ENCODE results near the gene OR2A12. TPM values are rescaled to one million over a fixed set of nuclear protein-coding genes. Genes with fewer than 3 reads are reported as not detected.

OR2A12 gene, protein sequence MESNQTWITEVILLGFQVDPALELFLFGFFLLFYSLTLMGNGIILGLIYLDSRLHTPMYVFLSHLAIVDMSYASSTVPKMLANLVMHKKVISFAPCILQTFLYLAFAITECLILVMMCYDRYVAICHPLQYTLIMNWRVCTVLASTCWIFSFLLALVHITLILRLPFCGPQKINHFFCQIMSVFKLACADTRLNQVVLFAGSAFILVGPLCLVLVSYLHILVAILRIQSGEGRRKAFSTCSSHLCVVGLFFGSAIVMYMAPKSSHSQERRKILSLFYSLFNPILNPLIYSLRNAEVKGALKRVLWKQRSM
- not detected for total RNA-seq

DNA sequence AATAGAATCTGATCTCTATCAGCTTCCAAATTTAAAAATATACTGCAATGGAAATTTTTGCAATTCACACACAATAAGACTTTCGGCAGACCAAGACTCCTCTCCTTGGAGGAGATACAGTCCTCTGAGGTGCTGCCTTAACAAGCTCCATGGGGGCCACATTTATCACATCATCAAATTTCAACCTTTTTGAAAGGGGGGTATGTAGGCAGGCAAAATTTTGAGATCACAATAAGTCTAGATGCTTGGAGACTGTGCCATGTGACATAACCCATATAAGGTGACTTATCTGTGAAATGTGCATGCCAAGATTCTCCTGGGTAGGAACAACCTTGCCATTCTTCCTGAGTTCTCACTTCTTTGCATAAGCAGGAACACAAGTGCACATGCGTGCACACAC lies at the start of gene OR2A12:
TSS of gene OR2A12 (plus strand) at position 301 of the 400 bp plus-strand sequence. CDS start 8,830 bp downstream, outside the sequence.
- DNase-seq (ENCODE audit: low spot score in 2 of 2), result no peak
- TF ChIP-seq, protein P1, sequence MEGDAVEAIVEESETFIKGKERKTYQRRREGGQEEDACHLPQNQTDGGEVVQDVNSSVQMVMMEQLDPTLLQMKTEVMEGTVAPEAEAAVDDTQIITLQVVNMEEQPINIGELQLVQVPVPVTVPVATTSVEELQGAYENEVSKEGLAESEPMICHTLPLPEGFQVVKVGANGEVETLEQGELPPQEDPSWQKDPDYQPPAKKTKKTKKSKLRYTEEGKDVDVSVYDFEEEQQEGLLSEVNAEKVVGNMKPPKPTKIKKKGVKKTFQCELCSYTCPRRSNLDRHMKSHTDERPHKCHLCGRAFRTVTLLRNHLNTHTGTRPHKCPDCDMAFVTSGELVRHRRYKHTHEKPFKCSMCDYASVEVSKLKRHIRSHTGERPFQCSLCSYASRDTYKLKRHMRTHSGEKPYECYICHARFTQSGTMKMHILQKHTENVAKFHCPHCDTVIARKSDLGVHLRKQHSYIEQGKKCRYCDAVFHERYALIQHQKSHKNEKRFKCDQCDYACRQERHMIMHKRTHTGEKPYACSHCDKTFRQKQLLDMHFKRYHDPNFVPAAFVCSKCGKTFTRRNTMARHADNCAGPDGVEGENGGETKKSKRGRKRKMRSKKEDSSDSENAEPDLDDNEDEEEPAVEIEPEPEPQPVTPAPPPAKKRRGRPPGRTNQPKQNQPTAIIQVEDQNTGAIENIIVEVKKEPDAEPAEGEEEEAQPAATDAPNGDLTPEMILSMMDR (IDR thresholded peaks at IDR 0.05), result no peak
- Histone ChIP-seq H3K4me3 (no peak within 1 kb of the TSS), H3K4me1 (peaks cover 0 to 4% of the 10 kb centered on the region in 2 donors), H3K27ac (no peak within 1 kb of the TSS), H3K9me3 (peaks cover 0 to 4% of the 10 kb centered on the region in 2 donors), H3K36me3 (no peaks in the 10 kb centered on the region), H3K27me3 (no peaks in the 10 kb centered on the region)
- intact Hi-C loops (cut with DNase I), result no loop called here

DNA sequence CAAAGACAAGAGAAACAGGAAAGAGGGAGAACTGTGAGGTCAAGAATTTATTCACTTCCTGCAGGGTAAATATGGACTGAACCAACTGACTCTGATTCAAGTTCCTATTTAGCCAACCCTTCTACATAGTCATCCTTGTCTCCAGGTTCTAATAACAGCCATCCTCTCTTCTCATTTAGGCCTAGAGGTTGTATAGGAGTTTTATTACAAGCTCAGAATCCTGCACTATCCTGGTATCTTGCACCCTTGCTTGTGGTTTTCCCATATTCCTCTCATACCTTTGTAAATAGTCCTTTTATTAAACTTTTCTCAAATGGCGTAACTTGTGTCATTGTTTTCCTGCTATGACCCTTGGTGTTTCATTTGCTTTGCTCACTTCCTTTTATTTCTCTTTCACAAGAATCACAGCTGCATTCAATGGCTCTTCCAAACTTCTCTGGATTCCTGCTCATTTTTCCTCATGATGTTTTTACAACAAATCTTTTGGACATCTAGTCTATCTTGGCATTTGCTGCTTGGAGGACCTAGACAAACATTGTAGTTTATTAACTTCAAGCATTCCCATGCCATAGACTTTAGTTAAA lies 49.7 kb upstream of the OR2A12 start:
- no peak overlapping the region for H3K27ac ChIP-seq
- H3K4me3 ChIP-seq, result no peak overlapping the region
- H3K9me3 ChIP-seq, result no peaks in the 10 kb centered on the region
- no peaks in the 10 kb centered on the region for H3K4me1 ChIP-seq
- intact Hi-C loops (cut with DNase I), result no loop called here
- no peak for DNase-seq (ENCODE audit: low spot score in 2 of 2)
- no peaks in the 10 kb centered on the region for H3K27me3 ChIP-seq
- TF ChIP-seq, protein P1 (IDR thresholded peaks at IDR 0.05), result no peak
- no peaks in the 10 kb centered on the region for H3K36me3 ChIP-seq

DNA sequence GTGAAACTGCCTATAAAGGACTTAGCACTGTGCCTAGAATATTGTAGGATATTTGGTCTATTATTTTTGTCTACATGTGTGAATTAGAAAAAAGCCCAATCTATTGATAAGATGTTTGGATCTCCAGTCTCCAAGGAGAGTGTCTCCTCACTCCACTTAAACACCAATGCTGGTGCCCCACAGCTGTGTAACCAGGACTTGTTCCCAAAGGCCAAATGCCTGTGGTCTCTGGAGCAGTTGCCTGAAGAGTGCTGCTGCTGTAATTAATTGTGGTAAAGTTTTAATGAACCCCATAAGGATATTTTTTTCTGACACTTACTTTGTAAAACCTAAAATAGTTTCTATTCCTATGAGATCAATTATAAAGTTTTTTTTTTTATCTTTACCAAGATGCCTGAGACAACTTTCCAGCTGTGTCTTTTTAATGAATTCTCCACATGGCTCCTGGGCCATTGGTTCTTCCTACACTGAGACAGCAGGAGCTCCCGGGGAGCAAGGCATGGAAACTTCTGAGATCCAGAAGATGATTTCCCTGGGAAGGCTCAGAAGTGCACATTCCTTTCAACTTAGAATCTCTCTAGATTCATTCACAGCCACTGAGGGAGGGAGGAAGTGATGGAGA lies 48.6 kb upstream of the OR2A12 start:
- Histone ChIP-seq H3K4me3 (no peak overlapping the region), H3K27ac (no peak overlapping the region), H3K36me3 (no peaks in the 10 kb centered on the region), H3K4me1 (no peaks in the 10 kb centered on the region), H3K9me3 (no peaks in the 10 kb centered on the region), H3K27me3 (no peaks in the 10 kb centered on the region)
- TF ChIP-seq, protein P1 (IDR thresholded peaks at IDR 0.05), result no peak
- intact Hi-C loops (cut with DNase I), result no loop called here
- DNase-seq (ENCODE audit: low spot score in 2 of 2), result no peak

DNA sequence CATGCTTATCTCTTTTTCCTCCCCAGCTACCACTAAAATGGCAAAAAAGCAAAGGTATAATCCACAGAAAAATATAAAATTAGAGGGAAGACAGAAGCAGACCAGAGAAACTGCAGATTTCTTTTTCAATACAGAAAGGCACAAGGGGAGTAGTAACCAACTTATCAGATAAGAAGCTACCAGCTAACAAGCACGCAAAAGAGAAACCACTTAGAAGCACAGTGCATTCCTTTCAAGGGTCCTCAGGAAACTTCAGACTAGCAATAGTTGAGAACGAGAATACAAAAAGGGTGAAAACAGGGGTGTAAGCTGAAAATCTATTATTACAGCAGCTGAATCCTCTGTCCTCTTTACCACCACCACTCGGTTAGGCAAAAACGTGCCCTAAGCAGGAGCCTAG lies 47.2 kb upstream of the OR2A12 start:
- TF ChIP-seq, protein P1 (IDR thresholded peaks at IDR 0.05), result no peak
- H3K4me1 ChIP-seq, result no peaks in the 10 kb centered on the region
- no peak overlapping the region for H3K4me3 ChIP-seq
- no peaks in the 10 kb centered on the region for H3K36me3 ChIP-seq
- H3K27me3 ChIP-seq, result no peaks in the 10 kb centered on the region
- H3K27ac ChIP-seq, result no peak overlapping the region
- intact Hi-C loops (cut with DNase I), result no loop called here
- DNase-seq (ENCODE audit: low spot score in 2 of 2), result no peak
- H3K9me3 ChIP-seq, result no peaks in the 10 kb centered on the region

DNA sequence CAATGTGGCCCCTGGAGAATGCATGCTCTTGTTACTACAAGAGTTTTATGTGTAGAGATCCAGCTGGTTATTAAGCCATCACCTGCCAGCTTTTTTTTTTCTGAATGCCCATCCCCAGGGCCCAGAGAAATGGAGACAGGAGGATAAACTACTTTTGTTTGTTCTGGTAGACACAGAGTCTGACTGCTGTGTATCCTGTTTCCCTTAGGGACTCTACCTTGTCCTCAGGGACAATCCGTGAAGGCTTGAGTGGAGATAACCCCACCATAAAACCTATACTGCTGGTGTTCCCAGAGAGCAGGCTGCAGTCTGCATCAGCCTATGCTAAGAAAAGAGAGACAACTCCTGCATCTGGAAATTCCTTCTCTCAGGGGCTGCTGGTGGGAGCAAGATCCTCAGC lies 37.4 kb upstream of the OR2A12 start, which contains the start of gene OR2A5:
TSS of gene OR2A5 (plus strand) at position 301 of the 400 bp plus-strand sequence. CDS start 1,454 bp downstream, outside the sequence.
- TF ChIP-seq, protein P1 (IDR thresholded peaks at IDR 0.05), result no peak
- H3K36me3 ChIP-seq, result no peaks in the 10 kb centered on the region
- intact Hi-C loops (cut with DNase I), result no loop called here
- H3K4me1 ChIP-seq, result no peaks in the 10 kb centered on the region
- no peak within 1 kb of the TSS for H3K27ac ChIP-seq
- H3K27me3 ChIP-seq, result no peaks in the 10 kb centered on the region
- no peak within 1 kb of the TSS for H3K4me3 ChIP-seq
- DNase-seq (ENCODE audit: low spot score in 2 of 2), result no peak
- no peaks in the 10 kb centered on the region for H3K9me3 ChIP-seq
